Chondrocyte (in vitro differentiated cells): ENCODE data around the gene ADARB2. TPM values are rescaled to one million over a fixed set of nuclear protein-coding genes. Genes with fewer than 3 reads are reported as not detected.

Experiments used
- DNase-seq: peaks from one replicate; pipeline ENCODE4 v3.0.0; 2021; ENCODE audit warnings: mixed read lengths, low spot score
- H3K27ac Mint-ChIP-seq: one replicate; pipeline ENCODE4 v1.8.0; 2021; ENCODE audit warnings: mild to moderate bottlenecking, moderate library complexity, mixed read lengths; ENCODE audit not compliant: unreplicated experiment
- H3K27me3 Mint-ChIP-seq: 2 replicates; pipeline ENCODE4 v1.8.0; 2021; ENCODE audit warnings: low read depth, mixed read lengths
- H3K36me3 Mint-ChIP-seq: 2 replicates; pipeline ENCODE4 v1.8.0; 2021; ENCODE audit warnings: low read depth, mixed read lengths
- H3K4me1 Mint-ChIP-seq: 2 replicates; pipeline ENCODE4 v1.8.0; 2021; ENCODE audit warnings: low read depth, mild to moderate bottlenecking, mixed read lengths
- H3K4me3 Mint-ChIP-seq: one replicate; pipeline ENCODE4 v1.8.0; 2021; ENCODE audit warnings: mild to moderate bottlenecking, moderate library complexity, mixed read lengths; ENCODE audit not compliant: unreplicated experiment
- H3K9me3 Mint-ChIP-seq: 2 replicates; pipeline ENCODE4 v1.8.0; 2021; ENCODE audit warnings: low read depth, mixed read lengths
- CTCF ChIP-seq: fragments of 200-600 bp; sonication (generic); IDR thresholded peaks from 2 replicates; pipeline ENCODE4 v1.5.0; 2021; ENCODE audit warnings: antibody characterized with exemption, mild to moderate bottlenecking, moderate library complexity
- total RNA-seq: library from RNA; stranded (reverse); gene quantifications from 3 replicates; pipeline ENCODE4 v1.2.1, GENCODE V29; 2021

The ADARB2 gene
- total RNA-seq, 1 donor from 2014 or later = 3.3 TPM

GRCh38 chr10:1731592-1731991 lies 5.7 kb downstream of the ADARB2 start:
- H3K4me1 Mint-ChIP-seq = peaks cover 9% of the 10 kb centered on the region
- DNase-seq = no peak
- H3K27me3 Mint-ChIP-seq = peaks cover 25% of the 10 kb centered on the region
- H3K27ac Mint-ChIP-seq = no peak overlapping the region
- H3K36me3 Mint-ChIP-seq = no peaks in the 10 kb centered on the region
- no peak overlapping the region for H3K4me3 Mint-ChIP-seq
- no peak for TF ChIP-seq CTCF
- no peaks in the 10 kb centered on the region for H3K9me3 Mint-ChIP-seq

DNA sequence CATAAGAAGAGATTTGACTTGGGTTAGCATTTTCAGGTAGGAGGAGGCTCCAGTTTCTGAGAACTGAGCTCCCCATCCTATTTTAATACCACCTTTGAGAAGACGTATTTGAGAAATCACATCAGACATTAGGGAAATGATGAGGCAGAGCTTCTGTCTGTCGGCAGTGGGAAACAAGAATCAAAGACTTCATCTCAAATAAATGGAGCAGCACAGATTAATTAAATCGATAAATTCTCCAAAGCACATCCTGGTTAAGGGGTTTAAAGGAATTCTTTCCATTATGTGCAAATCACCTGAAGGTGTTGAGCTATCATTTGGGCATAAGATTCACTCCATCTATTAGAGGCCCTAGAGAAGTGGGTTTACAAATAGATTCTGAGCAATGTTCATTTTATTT lies 7.6 kb downstream of the ADARB2 start:
- H3K27ac Mint-ChIP-seq = no peak overlapping the region
- no peak for DNase-seq
- H3K27me3 Mint-ChIP-seq = peaks cover 17% of the 10 kb centered on the region
- H3K36me3 Mint-ChIP-seq = no peaks in the 10 kb centered on the region
- no peak for TF ChIP-seq CTCF
- no peaks in the 10 kb centered on the region for H3K4me1 Mint-ChIP-seq
- no peak overlapping the region for H3K4me3 Mint-ChIP-seq
- no peaks in the 10 kb centered on the region for H3K9me3 Mint-ChIP-seq

GRCh38 chr10:1726861-1727260 lies 10.5 kb downstream of the ADARB2 start:
- Mint-ChIP-seq H3K4me1 (no peaks in the 10 kb centered on the region), H3K36me3 (no peaks in the 10 kb centered on the region), H3K4me3 (no peak overlapping the region), H3K27me3 (peaks cover 16% of the 10 kb centered on the region), H3K9me3 (no peaks in the 10 kb centered on the region), H3K27ac (no peak overlapping the region)
- no peak for TF ChIP-seq CTCF
- no peak for DNase-seq

- TF ChIP-seq CTCF = no peak
- Mint-ChIP-seq H3K36me3 (no peaks in the 10 kb centered on the region), H3K4me3 (no peak overlapping the region), H3K27ac (no peak overlapping the region), H3K27me3 (peaks cover 12% of the 10 kb centered on the region), H3K4me1 (no peaks in the 10 kb centered on the region), H3K9me3 (no peaks in the 10 kb centered on the region)
- DNase-seq = no peak
Measured at GRCh38 chr10:1724921-1725488, 12.3 kb downstream of the ADARB2 start.

DNA sequence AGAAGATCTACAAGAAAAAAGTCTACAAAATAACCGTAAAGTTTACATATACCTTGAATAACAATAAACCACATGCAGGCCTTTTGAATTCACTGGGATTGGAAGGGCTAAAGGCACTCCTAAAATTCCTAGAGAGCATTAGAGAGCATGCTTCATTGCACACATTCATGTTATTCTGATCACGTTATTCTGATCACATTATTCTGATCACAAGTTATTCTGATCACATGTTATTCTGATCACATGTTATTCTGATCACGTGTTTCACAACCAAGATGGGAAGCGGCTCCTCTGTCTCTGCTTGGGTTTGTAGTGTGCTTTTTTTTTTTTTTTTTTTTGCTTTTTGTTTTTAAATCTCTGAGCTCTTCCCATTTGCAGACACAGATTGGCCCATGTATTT lies 20.5 kb downstream of the ADARB2 start:
- DNase-seq = no peak
- H3K4me1 Mint-ChIP-seq = peaks cover 5% of the 10 kb centered on the region
- H3K27me3 Mint-ChIP-seq = peaks cover 2% of the 10 kb centered on the region
- no peak for TF ChIP-seq CTCF
- H3K36me3 Mint-ChIP-seq = no peaks in the 10 kb centered on the region
- H3K27ac Mint-ChIP-seq = no peak overlapping the region
- no peak overlapping the region for H3K4me3 Mint-ChIP-seq
- no peaks in the 10 kb centered on the region for H3K9me3 Mint-ChIP-seq
